B cell (primary cell): ENCODE data around the gene KRT74. TPM values are rescaled to one million over a fixed set of nuclear protein-coding genes. Genes with fewer than 3 reads are reported as not detected.

ENCODE experiments used
- ATAC-seq: fragments of 200-7000 bp; cut with Tn5 transposase; one replicate; pipeline ENCODE4 v1.10.0; 2021; ENCODE audit warnings: low read depth, mild to moderate bottlenecking, moderate number of reproducible peaks, moderate library complexity
- CTCF ChIA-PET: fragments of 350-600 bp; sonication (Branson Sonifier 250); formaldehyde crosslinking; loops from one replicate; lab custom pipeline; 2021; ENCODE audit warnings: antibody characterized with exemption, inconsistent platforms; lab: Charles Lee
- POLR2A ChIA-PET: fragments of 350-600 bp; sonication (Branson Sonifier 250); formaldehyde crosslinking; loops from one replicate; lab custom pipeline; 2021; ENCODE audit warnings: antibody characterized with exemption; lab: Charles Lee
- DNase-seq: peaks from one replicate; pipeline ENCODE4 v3.0.0; 2013
- H2AFZ ChIP-seq: 2 replicates; pipeline ENCODE4 v1.6.1; 2012; ENCODE audit warnings: mild to moderate bottlenecking, low read depth, low read length; ENCODE audit not compliant: insufficient read depth, poor library complexity, severe bottlenecking
- H3K27ac ChIP-seq, 2 donors: 1 replicate in 1 of 2; 2 replicates in 1 of 2; pipeline ENCODE4 v1.5.1; 2012 to 2013; ENCODE audit warnings: low read length in 2 of 2, mild to moderate bottlenecking in 2 of 2, moderate library complexity in 1 of 2
- H3K27me3 ChIP-seq, 4 experiments: fragments of 200-600 bp in 1 of 4; sonication (generic) in 1 of 4; replicated peaks in 1 of 4; 1 replicate in 2 of 4; 2 replicates in 2 of 4; pipeline versions ENCODE4 v1.6.1 to v1.7.0; 2013 to 2016; ENCODE audit warnings: low read length in 3 of 4, mild to moderate bottlenecking in 2 of 4, mixed read lengths in 1 of 4, moderate library complexity in 1 of 4; ENCODE audit not compliant: insufficient read depth in 4 of 4, control insufficient read depth in 3 of 4; ENCODE audit errors: control extremely low read depth in 1 of 4
- H3K36me3 ChIP-seq, 2 experiments: replicated peaks in 1 of 2; 1 replicate in 1 of 2; 2 replicates in 1 of 2; pipeline versions ENCODE4 v1.6.1 to v1.7.1; 2013; ENCODE audit warnings: low read length in 1 of 2; ENCODE audit not compliant: insufficient read depth in 2 of 2, control insufficient read depth in 1 of 2; ENCODE audit errors: control extremely low read depth in 1 of 2, extremely low read depth in 1 of 2
- H3K4me1 ChIP-seq, 2 donors: fragments of 200-600 bp in 1 of 2; sonication (generic) in 1 of 2; 1 replicate in 1 of 2; 2 replicates in 1 of 2; pipeline versions ENCODE4 v1.5.1 to v1.6.1; 2013 to 2017; ENCODE audit warnings: low read length in 2 of 2; ENCODE audit not compliant: control insufficient read depth in 2 of 2, insufficient read depth in 2 of 2
- H3K4me2 ChIP-seq: replicated peaks from 2 replicates; pipeline ENCODE3; 2012; ENCODE audit warnings: mild to moderate bottlenecking, low read depth, low read length; ENCODE audit not compliant: poor library complexity, severe bottlenecking
- H3K4me3 ChIP-seq, 5 experiments: fragments of 200-600 bp in 1 of 5; sonication (generic) in 1 of 5; 1 replicate in 3 of 5; 2 replicates in 2 of 5; pipeline versions ENCODE4 v1.5.1 to v1.7.0; 2011 to 2016; ENCODE audit warnings: low read length in 4 of 5, mild to moderate bottlenecking in 4 of 5, low read depth in 2 of 5, control low read depth in 1 of 5, moderate library complexity in 1 of 5; ENCODE audit not compliant: insufficient read depth in 1 of 5; ENCODE audit errors: control extremely low read depth in 1 of 5, extremely low read depth in 1 of 5
- H3K79me2 ChIP-seq: fragments of 200-600 bp; sonication (generic); one replicate; pipeline ENCODE4 v1.6.0; 2016; ENCODE audit warnings: low read length; ENCODE audit not compliant: control insufficient read depth, insufficient read depth
- H3K9ac ChIP-seq: fragments of 200-600 bp; sonication (generic); 2 replicates; pipeline ENCODE4 v1.6.1; 2017; ENCODE audit warnings: mild to moderate bottlenecking, low read length, moderate library complexity
- H3K9me3 ChIP-seq, 3 donors: one replicate each; pipeline versions ENCODE4 v1.6.1 to v1.7.1; 2013; ENCODE audit warnings: low read length in 2 of 3; ENCODE audit not compliant: control insufficient read depth in 2 of 3, insufficient read depth in 1 of 3; ENCODE audit errors: control extremely low read depth in 1 of 3
- H4K20me1 ChIP-seq: 2 replicates; pipeline ENCODE4 v1.6.0; 2012; ENCODE audit warnings: mild to moderate bottlenecking, low read length; ENCODE audit not compliant: insufficient read depth, control insufficient read depth, poor library complexity, severe bottlenecking
- H3K27ac Mint-ChIP-seq: one replicate; pipeline ENCODE4 v1.8.0; 2021; ENCODE audit warnings: mixed read lengths
- H3K27me3 Mint-ChIP-seq: one replicate; pipeline ENCODE4 v1.8.0; 2021; ENCODE audit warnings: mixed read lengths
- H3K4me1 Mint-ChIP-seq: one replicate; pipeline ENCODE4 v1.8.0; 2021; ENCODE audit warnings: mixed read lengths
- H3K4me3 Mint-ChIP-seq: one replicate; pipeline ENCODE4 v1.8.0; 2021; ENCODE audit warnings: mixed read lengths
- H3K9me3 Mint-ChIP-seq: one replicate; pipeline ENCODE4 v1.8.0; 2022; ENCODE audit warnings: mixed read lengths; ENCODE audit not compliant: insufficient read depth
- CTCF ChIP-seq: fragments of 200-600 bp; IDR thresholded peaks from one replicate; pipeline ENCODE4 v1.8.0; 2022; ENCODE audit warnings: antibody characterized with exemption, mild to moderate bottlenecking
- EZH2 ChIP-seq: IDR thresholded peaks from 2 replicates; pipeline ENCODE4 v1.6.1; 2012; ENCODE audit warnings: borderline replicate concordance, low read depth, mild to moderate bottlenecking, moderate library complexity, low read length; ENCODE audit not compliant: insufficient read depth, poor library complexity, severe bottlenecking
- WGBS: methylation state at CpG from one replicate; pipeline ENCODE4 v1.1.5; 2013; ENCODE audit warnings: missing lambda C conversion rate; ENCODE audit not compliant: insufficient coverage; 5-methylcytosine and 5-hydroxymethylcytosine counted together
- intact Hi-C: fragments of 100-400 bp; cut with micrococcal nuclease; formaldehyde crosslinking; loops from one replicate; pipeline ENCODE4 v1.10.0; 2022
- polyA plus RNA-seq: library from polyadenylated mRNA; depleted of rRNA; stranded (reverse); fragments of >200 nt; gene quantifications from 2 replicates; pipeline ENCODE4 v1.2.3, GENCODE V29; 2012
- total RNA-seq, 2 donors: library from RNA; stranded (reverse); fragments of 120-200 nt in 1 of 2; gene quantifications; 1 replicate in 1 of 2; 2 replicates in 1 of 2; pipeline versions ENCODE4 v1.2.3 to v1.2.4, GENCODE V29; 2013 to 2022

KRT74 gene
- total and polyA plus RNA-seq, 2 donors (not counting 1 experiment from before 2014, with no cell fraction given), result not detected

GRCh38 chr12:52517888-52518287 lies 55.8 kb downstream of the KRT74 start:
- no peak overlapping the region for H3K4me3 Mint-ChIP-seq
- H3K4me2 ChIP-seq, result no peak overlapping the region
- no peaks in the 10 kb centered on the region for H3K9me3 Mint-ChIP-seq
- no peak overlapping the region for H3K27ac Mint-ChIP-seq
- ATAC-seq (no peak), DNase-seq (no peak)
- H3K36me3 ChIP-seq, result no peaks in the 10 kb centered on the region
- no peak overlapping the region for H2AFZ ChIP-seq
- H4K20me1 ChIP-seq, result no peaks in the 10 kb centered on the region
- peaks cover 14% of the 10 kb centered on the region for H3K27me3 Mint-ChIP-seq
- WGBS, result 71% methylated on average over 1 of the region's 5 CpGs
- intact Hi-C loops, result no loop called here
- CTCF ChIA-PET, result no interaction called here
- no peaks in the 10 kb centered on the region for H3K9me3 ChIP-seq
- no peak overlapping the region for H3K4me3 ChIP-seq
- H3K79me2 ChIP-seq, result no peaks in the 10 kb centered on the region
- TF ChIP-seq EZH2 (no peak), CTCF (no peak)
- POLR2A ChIA-PET, result no interaction called here
- no peak overlapping the region for H3K9ac ChIP-seq
- no peaks in the 10 kb centered on the region for H3K27me3 ChIP-seq
- no peak overlapping the region for H3K27ac ChIP-seq
- H3K4me1 ChIP-seq, result no peaks in the 10 kb centered on the region
- no peaks in the 10 kb centered on the region for H3K4me1 Mint-ChIP-seq

- DNase-seq, result no peak
Observed at GRCh38 chr12:52517005-52517835, 56.4 kb downstream of the KRT74 start.

More at GRCh38 chr12:52517005-52517835, 56.4 kb downstream of the KRT74 start:
- H3K9me3 Mint-ChIP-seq, result no peaks in the 10 kb centered on the region
- Histone ChIP-seq H3K79me2 (no peaks in the 10 kb centered on the region), H2AFZ (no peak overlapping the region), H3K4me2 (no peak overlapping the region), H3K27ac (no peak overlapping the region), H3K4me1 (no peaks in the 10 kb centered on the region), H3K9ac (no peak overlapping the region), H4K20me1 (no peaks in the 10 kb centered on the region), H3K9me3 (peaks cover 0 to 5% (median 0%) of the 10 kb centered on the region in 3 donors), H3K36me3 (no peaks in the 10 kb centered on the region), H3K27me3 (no peaks in the 10 kb centered on the region), H3K4me3 (no peak overlapping the region)
- no peak for ATAC-seq
- no peak overlapping the region for H3K27ac Mint-ChIP-seq
- H3K4me1 Mint-ChIP-seq, result no peaks in the 10 kb centered on the region
- no peak for TF ChIP-seq CTCF
- no peak for TF ChIP-seq EZH2
- intact Hi-C loops, result no loop called here
- CTCF ChIA-PET, result no interaction called here
- no peak overlapping the region for H3K4me3 Mint-ChIP-seq
- WGBS, result 91% methylated on average over 11 of the region's 14 CpGs
- POLR2A ChIA-PET, result no interaction called here
- peaks cover 18% of the 10 kb centered on the region for H3K27me3 Mint-ChIP-seq
